Heart left ventricle (tissue), 13 donors: Measurements from ENCODE around the gene SIN3B.

ENCODE experiments used
- POLR2A ChIP-seq, 2 donors: fragments of 450-650 bp; IDR thresholded peaks; one replicate each; pipeline ENCODE4 v1.6.1; 2017; ENCODE audit warnings: antibody characterized with exemption in 2 of 2, mild to moderate bottlenecking in 2 of 2, moderate library complexity in 2 of 2
- TF ChIP-seq, protein P1 (sequence below), 12 donors: fragments of 200-600 bp; sonication (generic) in 4 of 12; IDR thresholded peaks; one replicate each; pipeline versions ENCODE4 v1.5.0 to v1.8.0; 2018 to 2022; ENCODE audit warnings: antibody characterized with exemption in 12 of 12, mild to moderate bottlenecking in 5 of 12
- donor health status: ischemic (EF 13 %, LVEDD 7.1; RV severe dilation, severe dysfunction).
- donor health status: DM: no; HTN: yes; CAD: no.
- donor health status: DM: no; HTN: no; CAD: no.
- donor health status: ischemic (EF 25% LVEDD 6.9; RV normal size, moderate dysfunction).
- donor health status: ischemic (EF 25% LVEDD 5.7; RV mildly dilated, moderate dysfunction).
- donor health status: ischemic (EF 35%, LVEDD 5.7; RV mildly dilated, moderate dysfunction).
- donor health status: nonischemic (EF 11% LVEDD 7.7; RV severe dilation, severe dysfunction).
- donor health status: DM: yes; HTN: yes; CAD: no.
- donor health status: PGD.
- donor health status: ischemic (EF 29% LVEDD 5.4; RV normal size, mild dysfunction).
- donor health status: nonischemic (EF 23%, LVEDD 6.1; RV moderate dilation, normal function).

DNA sequence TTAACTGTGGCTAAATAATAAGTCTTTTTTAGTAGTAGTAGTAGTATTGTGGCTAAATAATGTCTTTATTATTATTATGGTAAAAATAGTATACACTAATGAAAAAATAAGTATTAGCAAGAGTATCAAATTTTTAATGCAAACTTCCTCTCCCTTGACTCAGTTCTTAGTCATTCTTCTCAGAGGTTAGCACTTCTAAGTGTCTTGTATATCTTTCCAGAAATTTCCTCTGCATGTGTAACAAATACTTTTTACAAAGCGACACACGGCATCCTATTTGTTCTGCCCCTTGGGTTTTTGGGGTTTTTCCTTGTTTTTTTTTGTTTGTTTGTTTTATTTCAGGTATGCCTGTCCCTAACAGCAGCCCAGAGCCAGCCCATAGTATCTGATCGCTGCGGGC lies 20.9 kb downstream of the SIN3B start:
- TF ChIP-seq, protein P1, sequence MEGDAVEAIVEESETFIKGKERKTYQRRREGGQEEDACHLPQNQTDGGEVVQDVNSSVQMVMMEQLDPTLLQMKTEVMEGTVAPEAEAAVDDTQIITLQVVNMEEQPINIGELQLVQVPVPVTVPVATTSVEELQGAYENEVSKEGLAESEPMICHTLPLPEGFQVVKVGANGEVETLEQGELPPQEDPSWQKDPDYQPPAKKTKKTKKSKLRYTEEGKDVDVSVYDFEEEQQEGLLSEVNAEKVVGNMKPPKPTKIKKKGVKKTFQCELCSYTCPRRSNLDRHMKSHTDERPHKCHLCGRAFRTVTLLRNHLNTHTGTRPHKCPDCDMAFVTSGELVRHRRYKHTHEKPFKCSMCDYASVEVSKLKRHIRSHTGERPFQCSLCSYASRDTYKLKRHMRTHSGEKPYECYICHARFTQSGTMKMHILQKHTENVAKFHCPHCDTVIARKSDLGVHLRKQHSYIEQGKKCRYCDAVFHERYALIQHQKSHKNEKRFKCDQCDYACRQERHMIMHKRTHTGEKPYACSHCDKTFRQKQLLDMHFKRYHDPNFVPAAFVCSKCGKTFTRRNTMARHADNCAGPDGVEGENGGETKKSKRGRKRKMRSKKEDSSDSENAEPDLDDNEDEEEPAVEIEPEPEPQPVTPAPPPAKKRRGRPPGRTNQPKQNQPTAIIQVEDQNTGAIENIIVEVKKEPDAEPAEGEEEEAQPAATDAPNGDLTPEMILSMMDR (IDR thresholded peaks at IDR 0.05), result no peak
- TF ChIP-seq POLR2A (IDR thresholded peaks at IDR 0.05), result no peak
